HFF-Myc (cell line): ENCODE results near the gene KIF18B.

Source experiments
- DNase-seq: peaks from one replicate; pipeline ENCODE4 v3.0.0-alpha.2; 2011; ENCODE audit warnings: low read depth; ENCODE audit errors: extremely low read depth
- H3K4me3 ChIP-seq: replicated peaks from 2 replicates; pipeline ENCODE4 v1.5.1; 2011; ENCODE audit warnings: low read depth, mild to moderate bottlenecking, control low read depth, low read length
- TF ChIP-seq, protein P1 (sequence below): IDR thresholded peaks from 2 replicates; pipeline ENCODE4 v1.5.1; 2012; ENCODE audit warnings: mild to moderate bottlenecking, low read depth, low read length, control low read depth; ENCODE audit errors: missing control alignments

Gene KIF18B

GRCh38 chr17:44925731-44926697 lies 21.6 kb downstream of the KIF18B start:
- TF ChIP-seq, protein P1, sequence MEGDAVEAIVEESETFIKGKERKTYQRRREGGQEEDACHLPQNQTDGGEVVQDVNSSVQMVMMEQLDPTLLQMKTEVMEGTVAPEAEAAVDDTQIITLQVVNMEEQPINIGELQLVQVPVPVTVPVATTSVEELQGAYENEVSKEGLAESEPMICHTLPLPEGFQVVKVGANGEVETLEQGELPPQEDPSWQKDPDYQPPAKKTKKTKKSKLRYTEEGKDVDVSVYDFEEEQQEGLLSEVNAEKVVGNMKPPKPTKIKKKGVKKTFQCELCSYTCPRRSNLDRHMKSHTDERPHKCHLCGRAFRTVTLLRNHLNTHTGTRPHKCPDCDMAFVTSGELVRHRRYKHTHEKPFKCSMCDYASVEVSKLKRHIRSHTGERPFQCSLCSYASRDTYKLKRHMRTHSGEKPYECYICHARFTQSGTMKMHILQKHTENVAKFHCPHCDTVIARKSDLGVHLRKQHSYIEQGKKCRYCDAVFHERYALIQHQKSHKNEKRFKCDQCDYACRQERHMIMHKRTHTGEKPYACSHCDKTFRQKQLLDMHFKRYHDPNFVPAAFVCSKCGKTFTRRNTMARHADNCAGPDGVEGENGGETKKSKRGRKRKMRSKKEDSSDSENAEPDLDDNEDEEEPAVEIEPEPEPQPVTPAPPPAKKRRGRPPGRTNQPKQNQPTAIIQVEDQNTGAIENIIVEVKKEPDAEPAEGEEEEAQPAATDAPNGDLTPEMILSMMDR = no peak
- DNase-seq = no peak
- no peak overlapping the region for H3K4me3 ChIP-seq

- H3K4me3 ChIP-seq = no peak overlapping the region
- DNase-seq = no peak
- TF ChIP-seq, protein P1 = no peak
Measured at GRCh38 chr17:44924107-44924544, 23.4 kb downstream of the KIF18B start.

GRCh38 chr17:44922746-44923470 lies 24.7 kb downstream of the KIF18B start:
- no peak overlapping the region for H3K4me3 ChIP-seq

GRCh38 chr17:44922136-44922535 lies 25.4 kb downstream of the KIF18B start:
- no peak for DNase-seq
- no peak overlapping the region for H3K4me3 ChIP-seq
- TF ChIP-seq, protein P1 = no peak

More at GRCh38 chr17:44922746-44923470, 24.7 kb downstream of the KIF18B start:
- DNase-seq = no peak
- TF ChIP-seq, protein P1 = no peak

- DNase-seq = no peak
- TF ChIP-seq, protein P1 = no peak
- no peak overlapping the region for H3K4me3 ChIP-seq
Measured at GRCh38 chr17:44921122-44921882, 26.3 kb downstream of the KIF18B start.

- DNase-seq = no peak
- H3K4me3 ChIP-seq = no peak overlapping the region
Measured at GRCh38 chr17:44920565-44920940, 27.0 kb downstream of the KIF18B start.

More at GRCh38 chr17:44920565-44920940, 27.0 kb downstream of the KIF18B start:
- TF ChIP-seq, protein P1 = no peak
